Bronchial epithelial cell (primary cell): Measurements from ENCODE around the gene CENPH. TPM values are rescaled to one million over a fixed set of nuclear protein-coding genes. Genes with fewer than 3 reads are reported as not detected.

Experiments
- DNase-seq: peaks from one replicate; pipeline ENCODE4 v3.0.0-alpha.2; 2010; ENCODE audit warnings: low read depth
- FAIRE-seq: peaks from 2 replicates; lab custom pipeline; 2011; peaks lifted over from hg19 to GRCh38; lab: Jason Lieb, UNC
- H3K27me3 ChIP-seq: 2 replicates; pipeline ENCODE4 v1.5.1; 2011; ENCODE audit warnings: low read length; ENCODE audit not compliant: control insufficient read depth, insufficient read depth
- H3K36me3 ChIP-seq: 2 replicates; pipeline ENCODE4 v1.5.1; 2011; ENCODE audit warnings: low read length; ENCODE audit not compliant: control insufficient read depth, insufficient read depth
- H3K4me3 ChIP-seq: 2 replicates; pipeline ENCODE4 v1.5.1; 2011; ENCODE audit warnings: mild to moderate bottlenecking, low read depth, low read length, control low read depth
- CTCF ChIP-seq: IDR thresholded peaks from 2 replicates; pipeline ENCODE4 v1.5.1; 2011; ENCODE audit warnings: mild to moderate bottlenecking, moderate library complexity, low read length, control low read depth, inconsistent platforms; ENCODE audit not compliant: insufficient read depth, severe bottlenecking
- total RNA-seq: library from RNA; depleted of rRNA; stranded (reverse); fragments of >200 nt; gene quantifications from 2 replicates; pipeline ENCODE4 v1.2.1, GENCODE V29; 2014

The CENPH gene
- total RNA-seq, 1 donor from 2014 or later = 5.0 TPM

- DNase-seq (no peak), FAIRE-seq (no peak)
- H3K4me3 ChIP-seq = peak overlapping the region; percentile 66
- no peaks in the 10 kb centered on the region for H3K36me3 ChIP-seq
- no peaks in the 10 kb centered on the region for H3K27me3 ChIP-seq
- no peak for TF ChIP-seq CTCF
Observed at GRCh38 chr5:69188811-69189161, 597 bp upstream of the CENPH start.

DNA sequence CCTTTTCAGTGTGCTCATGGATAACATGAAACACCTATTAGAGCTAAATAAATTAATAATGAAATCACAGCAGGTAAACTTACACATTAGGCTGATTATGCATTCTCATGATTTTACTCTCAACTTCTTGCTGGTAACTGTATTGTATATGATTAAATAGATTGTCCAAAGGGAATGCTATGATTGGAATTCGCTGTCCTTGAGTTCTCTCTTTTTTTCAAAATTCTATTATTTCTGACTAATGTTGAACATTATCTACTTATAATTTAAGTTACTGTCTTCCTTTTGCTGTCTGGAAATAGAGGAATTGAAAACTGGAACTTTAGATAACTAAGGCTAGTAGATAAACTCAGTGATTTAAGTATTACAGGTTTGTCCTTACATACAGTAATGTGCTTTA lies 13.1 kb downstream of the CENPH start:
- no peak overlapping the region for H3K4me3 ChIP-seq
- no peaks in the 10 kb centered on the region for H3K36me3 ChIP-seq
- no peaks in the 10 kb centered on the region for H3K27me3 ChIP-seq
- no peak for DNase-seq
- TF ChIP-seq CTCF = no peak
- FAIRE-seq = no peak

- Histone ChIP-seq H3K4me3 (no peak overlapping the region), H3K36me3 (no peaks in the 10 kb centered on the region), H3K27me3 (no peaks in the 10 kb centered on the region)
- TF ChIP-seq CTCF = no peak
- peak; percentile 80 for DNase-seq
- no peak for FAIRE-seq
Observed at GRCh38 chr5:69206528-69207190, 17.3 kb downstream of the CENPH start.

DNA sequence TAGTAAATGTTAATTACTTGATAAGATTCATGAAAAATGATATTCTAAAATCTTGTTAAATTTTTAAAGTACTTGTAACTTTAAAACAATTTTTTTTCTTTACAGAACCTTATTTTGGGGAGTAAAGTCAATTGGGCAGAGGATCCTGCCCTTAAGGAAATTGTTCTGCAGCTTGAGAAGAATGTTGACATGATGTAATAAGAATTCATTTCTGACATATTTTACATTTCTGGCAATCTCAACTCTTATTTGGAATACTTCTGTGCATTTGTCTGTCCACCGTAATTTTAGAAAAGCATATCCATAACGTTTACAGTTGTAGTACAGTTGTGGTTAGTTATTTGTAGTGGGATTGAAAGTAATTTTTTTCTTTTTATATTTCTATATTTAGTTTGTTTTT lies 20.2 kb downstream of the CENPH start:
- no peak for FAIRE-seq
- H3K27me3 ChIP-seq = no peaks in the 10 kb centered on the region
- H3K4me3 ChIP-seq = no peak overlapping the region
- no peak for TF ChIP-seq CTCF
- H3K36me3 ChIP-seq = no peaks in the 10 kb centered on the region
- DNase-seq = no peak

DNA sequence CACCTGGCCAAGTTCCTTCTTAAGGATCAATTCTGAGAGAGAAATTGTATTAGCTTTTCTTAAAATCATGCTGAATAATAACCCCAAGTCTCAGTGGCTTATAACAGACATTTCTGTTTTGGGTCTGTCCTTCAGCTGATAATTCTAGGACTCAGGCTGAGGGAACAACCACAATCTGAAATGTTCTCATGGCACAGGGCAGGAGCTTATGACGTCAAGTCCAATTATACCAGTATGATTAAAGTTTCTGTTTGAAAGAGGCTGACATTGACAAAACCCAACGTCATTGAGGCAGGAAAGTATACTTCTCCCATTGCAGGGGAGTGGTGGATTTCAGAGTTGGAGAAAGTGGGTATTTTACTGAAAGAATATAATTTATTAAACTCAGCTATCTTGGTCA lies 21.8 kb downstream of the CENPH start:
- DNase-seq (no peak), FAIRE-seq (no peak)
- Histone ChIP-seq H3K36me3 (no peaks in the 10 kb centered on the region), H3K27me3 (no peaks in the 10 kb centered on the region), H3K4me3 (no peak overlapping the region)
- TF ChIP-seq CTCF = no peak

DNA sequence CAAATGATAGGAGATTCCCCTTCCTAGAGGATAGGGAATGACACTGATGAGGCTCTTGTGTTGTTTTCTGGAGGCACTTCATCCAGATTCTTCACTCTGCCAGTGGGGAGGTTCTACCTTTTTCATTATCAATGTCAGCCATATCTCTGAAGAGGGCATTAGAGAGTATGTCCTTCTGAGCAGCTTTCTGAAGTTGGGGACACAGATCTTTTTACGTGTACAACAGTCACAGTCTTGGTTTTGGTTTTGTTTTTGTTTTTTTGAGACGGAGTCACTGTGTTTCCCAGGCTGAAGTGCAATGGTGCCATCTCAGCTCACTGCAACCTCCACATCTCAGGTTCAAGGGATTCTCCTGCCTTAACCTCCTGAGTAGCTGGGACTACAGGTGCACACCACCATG lies 22.6 kb downstream of the CENPH start:
- Histone ChIP-seq H3K27me3 (no peaks in the 10 kb centered on the region), H3K36me3 (no peaks in the 10 kb centered on the region), H3K4me3 (no peak overlapping the region)
- TF ChIP-seq CTCF = no peak
- DNase-seq = no peak
- no peak for FAIRE-seq
